HCT116 (cell line): ENCODE data around the gene DLG5. TPM values are rescaled to one million over a fixed set of nuclear protein-coding genes. Genes with fewer than 3 reads are reported as not detected.

ENCODE experiments used
- ATAC-seq: fragments of 200-7000 bp; cut with Tn5 transposase; 2 replicates; pipeline ENCODE4 v1.9.1; 2020; ENCODE audit warnings: mild to moderate bottlenecking, moderate library complexity
- BruUV-seq: library from RNA; stranded (reverse); fragments of 400-500 nt; replicated peaks from 2 replicates; lab custom pipeline; 2021; lab: Mats Ljungman, UMichigan
- CTCF ChIA-PET: fragments of 300-600 bp; sonication (Branson Sonifier 250); formaldehyde crosslinking; loops from one replicate; lab custom pipeline; 2021; ENCODE audit warnings: antibody characterized with exemption; lab: Charles Lee
- POLR2A ChIA-PET: fragments of 300-600, 350-600 bp; sonication (Branson Sonifier 250); formaldehyde crosslinking; loops from one replicate; lab custom pipeline; 2021; ENCODE audit warnings: antibody characterized with exemption; lab: Charles Lee
- RAD21 ChIA-PET, 2 experiments: fragments of 300-600 bp; sonication (Branson Sonifier 250); formaldehyde crosslinking; loops; one replicate each; lab custom pipeline; 2023; ENCODE audit warnings: low total read pairs in 2 of 2; ENCODE audit not compliant: uncharacterized antibody in 2 of 2, unreplicated experiment in 2 of 2, low non-redundant PET in 1 of 2; lab: Charles Lee
- DNase-seq: peaks from one replicate; pipeline ENCODE4 v3.0.0-alpha.2; 2010; ENCODE audit warnings: low read depth, low spot score
- H2AFZ ChIP-seq: fragments of 200-600 bp; shearing (Covaris generic), sonication (generic); 2 replicates; pipeline ENCODE4 v1.6.1; 2017; ENCODE audit warnings: low read depth, mixed run types, mixed read lengths, antibody characterized with exemption, low read length; ENCODE audit not compliant: poor library complexity, severe bottlenecking
- H3K27ac ChIP-seq: 2 replicates; pipeline ENCODE4 v1.5.1; 2012; ENCODE audit warnings: low read depth, low read length
- H3K27me3 ChIP-seq: fragments of 200-600 bp; sonication (generic); 2 replicates; pipeline ENCODE4 v1.6.1; 2016; ENCODE audit warnings: mixed run types, low read length, mixed read lengths; ENCODE audit not compliant: insufficient read depth
- H3K36me3 ChIP-seq, 2 experiments: fragments of 200-500 bp in 1 of 2; fragments of 200-600 bp in 1 of 2; sonication (Bioruptor generic) in 1 of 2; sonication (generic) in 1 of 2; 2 replicates each; pipeline versions ENCODE4 v1.5.1 to v1.6.1; 2014 to 2016; ENCODE audit warnings: low read length in 2 of 2, inconsistent platforms in 1 of 2, mixed read lengths in 1 of 2, mixed run types in 1 of 2; ENCODE audit not compliant: insufficient read depth in 2 of 2, control insufficient read depth in 1 of 2
- H3K4me1 ChIP-seq, 2 experiments: fragments of 200-600 bp in 1 of 2; sonication (generic) in 1 of 2; 2 replicates each; pipeline versions ENCODE4 v1.5.1 to v1.6.1; 2012 to 2017; ENCODE audit warnings: low read length in 2 of 2, inconsistent platforms in 1 of 2, mild to moderate bottlenecking in 1 of 2, mixed read lengths in 1 of 2, mixed run types in 1 of 2, moderate library complexity in 1 of 2; ENCODE audit not compliant: insufficient read depth in 2 of 2, control insufficient read depth in 1 of 2
- H3K4me2 ChIP-seq: fragments of 200-600 bp; sonication (generic); 2 replicates; pipeline ENCODE4 v1.6.1; 2017; ENCODE audit warnings: mixed run types, low read length, mixed read lengths
- H3K4me3 ChIP-seq, 2 experiments: fragments of 200-600 bp in 1 of 2; sonication (generic) in 1 of 2; replicated peaks in 1 of 2; 2 replicates each; pipeline ENCODE4 v1.5.1; 2011 to 2016; ENCODE audit warnings: low read length in 2 of 2, control low read depth in 1 of 2, low read depth in 1 of 2, mild to moderate bottlenecking in 1 of 2, mixed read lengths in 1 of 2, mixed run types in 1 of 2
- H3K79me2 ChIP-seq: fragments of 200-600 bp; sonication (generic); 2 replicates; pipeline ENCODE4 v1.6.1; 2017; ENCODE audit warnings: mild to moderate bottlenecking, mixed run types, low read length, moderate library complexity, mixed read lengths; ENCODE audit not compliant: insufficient read depth
- H3K9ac ChIP-seq: fragments of 200-600 bp; sonication (generic); 2 replicates; pipeline ENCODE4 v1.6.1; 2016; ENCODE audit warnings: low read length, mixed read lengths
- H3K9me2 ChIP-seq: fragments of 200-600 bp; sonication (generic), shearing (Covaris generic); 2 replicates; pipeline ENCODE4 v1.6.1; 2017; ENCODE audit warnings: mixed run types, mild to moderate bottlenecking, moderate library complexity; ENCODE audit not compliant: insufficient read depth
- H3K9me3 ChIP-seq, 2 experiments: fragments of 200-500 bp in 1 of 2; fragments of 200-600 bp in 1 of 2; sonication (Bioruptor generic) in 1 of 2; sonication (generic) in 1 of 2; 2 replicates each; pipeline ENCODE4 v1.6.1; 2014 to 2017; ENCODE audit warnings: low read length in 2 of 2, mixed read lengths in 2 of 2, inconsistent platforms in 1 of 2, low read depth in 1 of 2, mild to moderate bottlenecking in 1 of 2, mixed run types in 1 of 2, moderate library complexity in 1 of 2; ENCODE audit not compliant: control insufficient read depth in 1 of 2, insufficient read depth in 1 of 2
- H4K20me1 ChIP-seq: fragments of 200-600 bp; sonication (generic), shearing (Covaris generic); 2 replicates; pipeline ENCODE4 v1.6.1; 2017; ENCODE audit warnings: mixed run types, mild to moderate bottlenecking, moderate library complexity; ENCODE audit not compliant: insufficient read depth
- ATF3 ChIP-seq: IDR thresholded peaks from 2 replicates; pipeline ENCODE4 v1.6.1; 2012
- CEBPB ChIP-seq: IDR thresholded peaks from 2 replicates; pipeline ENCODE4 v1.6.1; 2012; ENCODE audit warnings: low read depth
- CTCF ChIP-seq, 3 experiments: fragments of 200-600 bp in 1 of 3; sonication (generic) in 1 of 3; IDR thresholded peaks in 2 of 3; conservative IDR thresholded peaks in 1 of 3; 2 replicates each; pipeline ENCODE4 v1.5.1; 2012 to 2017; ENCODE audit warnings: low read depth in 2 of 3, low read length in 2 of 3, antibody characterized with exemption in 1 of 3, borderline replicate concordance in 1 of 3, control low read depth in 1 of 3, mild to moderate bottlenecking in 1 of 3, mixed read lengths in 1 of 3, mixed run types in 1 of 3, moderate library complexity in 1 of 3; ENCODE audit not compliant: insufficient read depth in 1 of 3
- EGR1 ChIP-seq: IDR thresholded peaks from 2 replicates; pipeline ENCODE4 v1.6.1; 2012; ENCODE audit warnings: low read depth
- ELF1 ChIP-seq: IDR thresholded peaks from 2 replicates; pipeline ENCODE4 v1.6.1; 2012; ENCODE audit warnings: low read depth, borderline replicate concordance
- EZH2 ChIP-seq: fragments of 200-600 bp; sonication (generic); IDR thresholded peaks from 2 replicates; pipeline ENCODE4 v1.6.1; 2017; ENCODE audit warnings: antibody characterized with exemption, mixed run types
- EZH2phosphoT487 ChIP-seq: fragments of 200-600 bp; IDR thresholded peaks from 2 replicates; pipeline ENCODE4 v1.6.1; 2018; ENCODE audit warnings: antibody characterized with exemption, borderline replicate concordance
- FOSL1 ChIP-seq: IDR thresholded peaks from 2 replicates; pipeline ENCODE4 v1.6.1; 2012; ENCODE audit warnings: low read depth
- JUND ChIP-seq: IDR thresholded peaks from 2 replicates; pipeline ENCODE4 v1.6.1; 2012
- MAX ChIP-seq: IDR thresholded peaks from 2 replicates; pipeline ENCODE4 v1.6.1; 2012
- POLR2A ChIP-seq: IDR thresholded peaks from 2 replicates; pipeline ENCODE4 v1.7.0; 2011; ENCODE audit warnings: borderline replicate concordance; ENCODE audit not compliant: insufficient read depth, insufficient read length; ENCODE audit errors: extremely low read depth
- POLR2AphosphoS5 ChIP-seq: IDR thresholded peaks from 2 replicates; pipeline ENCODE4 v1.6.1; 2011; ENCODE audit warnings: mild to moderate bottlenecking, low read depth, low read length, moderate library complexity
- RAD21 ChIP-seq: IDR thresholded peaks from 2 replicates; pipeline ENCODE4 v1.6.1; 2012; ENCODE audit warnings: low read depth, mild to moderate bottlenecking
- SP1 ChIP-seq: IDR thresholded peaks from 2 replicates; pipeline ENCODE4 v1.6.1; 2012; ENCODE audit warnings: low read depth
- SRF ChIP-seq: IDR thresholded peaks from 2 replicates; pipeline ENCODE4 v1.6.1; 2012; ENCODE audit warnings: low read depth
- TCF7L2 ChIP-seq: IDR thresholded peaks from 2 replicates; pipeline ENCODE4 v1.7.0; 2011; ENCODE audit warnings: borderline replicate concordance, inconsistent platforms; ENCODE audit not compliant: insufficient read depth, insufficient read length; ENCODE audit errors: extremely low read depth
- YY1 ChIP-seq: IDR thresholded peaks from 2 replicates; pipeline ENCODE4 v1.6.1; 2011; ENCODE audit warnings: low read length, low read depth, moderate library complexity, mild to moderate bottlenecking; ENCODE audit not compliant: insufficient replicate concordance; ENCODE audit errors: extremely low read depth
- ZFX ChIP-seq: fragments of 450-650 bp; IDR thresholded peaks from 2 replicates; pipeline ENCODE4 v1.6.1; 2017
- ZNF274 ChIP-seq: fragments of 200-500 bp; sonication (Bioruptor generic); IDR thresholded peaks from 2 replicates; pipeline ENCODE4 v1.6.1; 2014; ENCODE audit warnings: mild to moderate bottlenecking, low read depth, low read length, inconsistent platforms
- intact Hi-C: fragments of 100-400 bp; cut with micrococcal nuclease; formaldehyde crosslinking; loops from 2 replicates; pipeline ENCODE4 v1.10.0; 2022
- total RNA-seq: library from RNA; stranded (reverse); gene quantifications from one replicate; pipeline ENCODE4 v1.2.1, GENCODE V29; 2021; ENCODE audit not compliant: unreplicated experiment

Gene DLG5
- total RNA-seq, 1 experiment from 2014 or later: 44.8 TPM

- ChIA-PET RAD21 (no interaction called here), POLR2A (no interaction called here), CTCF (no interaction called here)
- Histone ChIP-seq H3K9me3 (no peaks in the 10 kb centered on the region), H4K20me1 (peaks cover 4% of the 10 kb centered on the region; the same call in 1 of the 2 replicates), H3K4me1 (peaks cover 21 to 53% of the 10 kb centered on the region in 2 experiments), H3K9me2 (no peaks in the 10 kb centered on the region), H3K79me2 (peaks cover 82% of the 10 kb centered on the region), H3K36me3 (no peaks in the 10 kb centered on the region), H3K27me3 (no peaks in the 10 kb centered on the region), H3K4me2 (peak overlapping the region; percentile 52; the same call in 1 of the 2 replicates), H3K9ac (peak overlapping the region; percentile 24; the same call in 1 of the 2 replicates), H3K27ac (no peak overlapping the region), H3K4me3 (no peak overlapping the region), H2AFZ (no peak overlapping the region)
- DNase-seq (no peak), ATAC-seq (no peak)
- no TSS peak for BruUV-seq
- TF ChIP-seq ZFX: no peak
- TF ChIP-seq ELF1: no peak
- no peak for TF ChIP-seq EGR1
- TF ChIP-seq SP1: no peak
- no peak for TF ChIP-seq TCF7L2
- no peak for TF ChIP-seq ZNF274
- intact Hi-C loops: no loop called here
Observed at GRCh38 chr10:77910524-77911145, 15.9 kb downstream of the DLG5 start.

- Histone ChIP-seq H3K4me1 (peaks cover 21 to 58% of the 10 kb centered on the region in 2 experiments), H3K36me3 (no peaks in the 10 kb centered on the region), H2AFZ (no peak overlapping the region), H3K4me3 (no peak overlapping the region), H3K79me2 (peaks cover 79% of the 10 kb centered on the region), H3K9me2 (no peaks in the 10 kb centered on the region), H3K4me2 (peak overlapping the region; percentile 52), H3K27ac (no peak overlapping the region), H4K20me1 (peaks cover 4% of the 10 kb centered on the region; the same call in 1 of the 2 replicates), H3K27me3 (no peaks in the 10 kb centered on the region), H3K9me3 (no peaks in the 10 kb centered on the region), H3K9ac (peak overlapping the region; percentile 24)
- DNase-seq (no peak), ATAC-seq (no peak)
- ChIA-PET CTCF (interaction anchor here (0.7 to 1.8 kb wide), 3 partner anchors 19 to 65 kb away, joined by 3 to 6 read pairs (median 3); no protein-coding TSS in a partner anchor), RAD21 (no interaction called here), POLR2A (no interaction called here)
- intact Hi-C loops: loop anchor here (2.0 to 5.0 kb wide), 2 partner anchors 65 to 117 kb away; partner anchors contain the start of gene POLR3A
- BruUV-seq: no TSS peak
- no peak for TF ChIP-seq CEBPB
- no peak for TF ChIP-seq YY1
- TF ChIP-seq EZH2: no peak
- no peak for TF ChIP-seq FOSL1
- TF ChIP-seq ZNF274: no peak
- TF ChIP-seq CTCF (IDR thresholded peaks at IDR 0.05 in 2 of 3, conservative IDR thresholded peaks at IDR 0.05 in 1 of 3; ENCODE audit: borderline replicate concordance in 1 of 3, insufficient read depth in 1 of 3, low read depth in 2 of 3, low read length in 2 of 3): no peak
- TF ChIP-seq ZFX: no peak
- no peak for TF ChIP-seq ELF1
- no peak for TF ChIP-seq POLR2AphosphoS5
- no peak for TF ChIP-seq SRF
- TF ChIP-seq ATF3: no peak
- TF ChIP-seq JUND: no peak
- TF ChIP-seq EZH2phosphoT487: no peak
- TF ChIP-seq RAD21: no peak
- TF ChIP-seq MAX: no peak
- TF ChIP-seq POLR2A: no peak
Observed at GRCh38 chr10:77909749-77910375, 16.7 kb downstream of the DLG5 start.
